Neural cell (in vitro differentiated cells): Measurements from ENCODE around the gene TCP11. TPM values are rescaled to one million over a fixed set of nuclear protein-coding genes. Genes with fewer than 3 reads are reported as not detected.

ENCODE experiments used
- H2AFZ ChIP-seq: fragments of 200-600, 300-800 bp; sonication (generic), shearing (Covaris generic); 2 replicates; pipeline ENCODE4 v1.6.0; 2014; ENCODE audit warnings: low read depth, mild to moderate bottlenecking, antibody characterized with exemption, low read length, moderate library complexity
- H3F3A ChIP-seq: fragments of 200-600 bp; shearing (Covaris generic); 2 replicates; pipeline ENCODE4 v1.6.1; 2016; ENCODE audit warnings: mild to moderate bottlenecking, moderate library complexity, mixed read lengths, antibody characterized with exemption, low read length; ENCODE audit not compliant: insufficient read depth, poor library complexity, severe bottlenecking
- H3K27ac ChIP-seq: fragments of 200-600, 300-800 bp; sonication (generic), shearing (Covaris generic); 2 replicates; pipeline ENCODE4 v1.5.1; 2014; ENCODE audit warnings: mild to moderate bottlenecking, low read length, moderate library complexity
- H3K27me3 ChIP-seq: fragments of 300-800, 200-600 bp; sonication (generic), shearing (Covaris generic); 2 replicates; pipeline ENCODE4 v1.6.0; 2014; ENCODE audit warnings: mild to moderate bottlenecking, low read depth, low read length, moderate library complexity; ENCODE audit not compliant: insufficient read depth
- H3K36me3 ChIP-seq: fragments of 300-800, 200-600 bp; sonication (generic), shearing (Covaris generic); 2 replicates; pipeline ENCODE4 v1.5.1; 2014; ENCODE audit warnings: mild to moderate bottlenecking, antibody characterized with exemption, low read length, moderate library complexity; ENCODE audit not compliant: insufficient read depth
- H3K4me2 ChIP-seq: fragments of 300-800, 200-600 bp; sonication (generic), shearing (Covaris generic); 2 replicates; pipeline ENCODE4 v1.6.0; 2014; ENCODE audit warnings: mild to moderate bottlenecking, low read length
- H3K4me3 ChIP-seq: fragments of 300-800, 200-600 bp; sonication (generic), shearing (Covaris generic); 2 replicates; pipeline ENCODE4 v1.5.1; 2014; ENCODE audit warnings: mild to moderate bottlenecking, low read length, moderate library complexity
- H3K79me2 ChIP-seq: fragments of 200-600 bp; shearing (Covaris generic); replicated peaks from 2 replicates; pipeline ENCODE4 v1.6.0; 2014; ENCODE audit warnings: mild to moderate bottlenecking, low read length, moderate library complexity; ENCODE audit not compliant: insufficient read depth
- H3K9ac ChIP-seq: fragments of 300-800, 200-600 bp; sonication (generic), shearing (Covaris generic); 2 replicates; pipeline ENCODE4 v1.6.1; 2016; ENCODE audit warnings: mild to moderate bottlenecking, low read length, mixed read lengths
- H3K9me2 ChIP-seq: fragments of 200-600 bp; shearing (Covaris generic); 2 replicates; pipeline ENCODE4 v1.6.1; 2016; ENCODE audit warnings: mild to moderate bottlenecking, low read length, mixed read lengths; ENCODE audit not compliant: insufficient read depth
- H3K9me3 ChIP-seq: fragments of 200-600, 300-800 bp; sonication (generic), shearing (Covaris generic); 2 replicates; pipeline ENCODE4 v1.6.1; 2016; ENCODE audit warnings: mild to moderate bottlenecking, mixed run types, low read length, moderate library complexity, mixed read lengths
- H4K20me1 ChIP-seq: fragments of 200-600 bp; shearing (Covaris generic); 2 replicates; pipeline ENCODE4 v1.6.1; 2016; ENCODE audit warnings: mild to moderate bottlenecking, mixed run types; ENCODE audit not compliant: insufficient read depth
- EP300 ChIP-seq: fragments of 450-650 bp; conservative IDR thresholded peaks from 2 replicates; pipeline ENCODE4 v1.6.1; 2014; ENCODE audit warnings: antibody characterized with exemption, mild to moderate bottlenecking, moderate library complexity; ENCODE audit not compliant: poor library complexity, severe bottlenecking
- EZH2 ChIP-seq: fragments of 200-600, 300-800 bp; shearing (Covaris generic), sonication (generic); IDR thresholded peaks from 2 replicates; pipeline ENCODE4 v1.6.1; 2014; ENCODE audit warnings: antibody characterized with exemption, low read length, borderline replicate concordance, mild to moderate bottlenecking; ENCODE audit not compliant: insufficient read depth, poor library complexity, severe bottlenecking
- MXI1 ChIP-seq: fragments of 450-650 bp; conservative IDR thresholded peaks from 2 replicates; pipeline ENCODE4 v1.6.1; 2014; ENCODE audit warnings: antibody characterized with exemption, mild to moderate bottlenecking; ENCODE audit not compliant: poor library complexity, severe bottlenecking
- POLR2AphosphoS5 ChIP-seq: IDR thresholded peaks from 2 replicates; pipeline ENCODE4 v1.6.1; 2012
- RAD21 ChIP-seq: fragments of 450-650 bp; conservative IDR thresholded peaks from 2 replicates; pipeline ENCODE4 v1.6.1; 2014; ENCODE audit warnings: antibody characterized with exemption, mild to moderate bottlenecking, moderate library complexity
- SMC3 ChIP-seq: fragments of 450-650 bp; conservative IDR thresholded peaks from 2 replicates; pipeline ENCODE4 v1.6.1; 2014; ENCODE audit warnings: antibody characterized with exemption, mild to moderate bottlenecking, moderate library complexity; ENCODE audit not compliant: poor library complexity
- TAF1 ChIP-seq: IDR thresholded peaks from 2 replicates; pipeline ENCODE4 v1.6.1; 2012; ENCODE audit warnings: low read depth
- polyA plus RNA-seq: library from polyadenylated mRNA; depleted of rRNA; stranded (reverse); fragments of >200 nt; gene quantifications from 2 replicates; pipeline ENCODE4 v1.2.3, GENCODE V29; 2014
- TF ChIP-seq, protein P1 (sequence below): fragments of 450-650 bp; IDR thresholded peaks from 2 replicates; pipeline ENCODE4 v1.5.1; 2014; ENCODE audit warnings: antibody characterized with exemption, mild to moderate bottlenecking, moderate library complexity; ENCODE audit not compliant: poor library complexity, severe bottlenecking
- TF ChIP-seq, protein P2 (sequence below): IDR thresholded peaks from 2 replicates; pipeline ENCODE4 v1.6.1; 2012; ENCODE audit warnings: borderline replicate concordance

Gene TCP11
- polyA plus RNA-seq, 1 donor from 2014 or later, result not detected

- Histone ChIP-seq H3K4me2 (no peak overlapping the region), H2AFZ (no peak overlapping the region), H3K27me3 (no peaks in the 10 kb centered on the region), H3K27ac (no peak overlapping the region), H3K9me3 (no peaks in the 10 kb centered on the region), H3K4me3 (no peak overlapping the region), H3K9ac (no peak overlapping the region), H3K36me3 (no peaks in the 10 kb centered on the region), H3F3A (no peaks in the 10 kb centered on the region), H3K9me2 (no peaks in the 10 kb centered on the region), H4K20me1 (no peaks in the 10 kb centered on the region), H3K79me2 (no peaks in the 10 kb centered on the region)
- no peak for TF ChIP-seq EP300
- TF ChIP-seq TAF1, result no peak
- TF ChIP-seq, protein P1, sequence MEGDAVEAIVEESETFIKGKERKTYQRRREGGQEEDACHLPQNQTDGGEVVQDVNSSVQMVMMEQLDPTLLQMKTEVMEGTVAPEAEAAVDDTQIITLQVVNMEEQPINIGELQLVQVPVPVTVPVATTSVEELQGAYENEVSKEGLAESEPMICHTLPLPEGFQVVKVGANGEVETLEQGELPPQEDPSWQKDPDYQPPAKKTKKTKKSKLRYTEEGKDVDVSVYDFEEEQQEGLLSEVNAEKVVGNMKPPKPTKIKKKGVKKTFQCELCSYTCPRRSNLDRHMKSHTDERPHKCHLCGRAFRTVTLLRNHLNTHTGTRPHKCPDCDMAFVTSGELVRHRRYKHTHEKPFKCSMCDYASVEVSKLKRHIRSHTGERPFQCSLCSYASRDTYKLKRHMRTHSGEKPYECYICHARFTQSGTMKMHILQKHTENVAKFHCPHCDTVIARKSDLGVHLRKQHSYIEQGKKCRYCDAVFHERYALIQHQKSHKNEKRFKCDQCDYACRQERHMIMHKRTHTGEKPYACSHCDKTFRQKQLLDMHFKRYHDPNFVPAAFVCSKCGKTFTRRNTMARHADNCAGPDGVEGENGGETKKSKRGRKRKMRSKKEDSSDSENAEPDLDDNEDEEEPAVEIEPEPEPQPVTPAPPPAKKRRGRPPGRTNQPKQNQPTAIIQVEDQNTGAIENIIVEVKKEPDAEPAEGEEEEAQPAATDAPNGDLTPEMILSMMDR, result no peak
- TF ChIP-seq SMC3, result no peak
- TF ChIP-seq EZH2, result no peak
- TF ChIP-seq, protein P2, sequence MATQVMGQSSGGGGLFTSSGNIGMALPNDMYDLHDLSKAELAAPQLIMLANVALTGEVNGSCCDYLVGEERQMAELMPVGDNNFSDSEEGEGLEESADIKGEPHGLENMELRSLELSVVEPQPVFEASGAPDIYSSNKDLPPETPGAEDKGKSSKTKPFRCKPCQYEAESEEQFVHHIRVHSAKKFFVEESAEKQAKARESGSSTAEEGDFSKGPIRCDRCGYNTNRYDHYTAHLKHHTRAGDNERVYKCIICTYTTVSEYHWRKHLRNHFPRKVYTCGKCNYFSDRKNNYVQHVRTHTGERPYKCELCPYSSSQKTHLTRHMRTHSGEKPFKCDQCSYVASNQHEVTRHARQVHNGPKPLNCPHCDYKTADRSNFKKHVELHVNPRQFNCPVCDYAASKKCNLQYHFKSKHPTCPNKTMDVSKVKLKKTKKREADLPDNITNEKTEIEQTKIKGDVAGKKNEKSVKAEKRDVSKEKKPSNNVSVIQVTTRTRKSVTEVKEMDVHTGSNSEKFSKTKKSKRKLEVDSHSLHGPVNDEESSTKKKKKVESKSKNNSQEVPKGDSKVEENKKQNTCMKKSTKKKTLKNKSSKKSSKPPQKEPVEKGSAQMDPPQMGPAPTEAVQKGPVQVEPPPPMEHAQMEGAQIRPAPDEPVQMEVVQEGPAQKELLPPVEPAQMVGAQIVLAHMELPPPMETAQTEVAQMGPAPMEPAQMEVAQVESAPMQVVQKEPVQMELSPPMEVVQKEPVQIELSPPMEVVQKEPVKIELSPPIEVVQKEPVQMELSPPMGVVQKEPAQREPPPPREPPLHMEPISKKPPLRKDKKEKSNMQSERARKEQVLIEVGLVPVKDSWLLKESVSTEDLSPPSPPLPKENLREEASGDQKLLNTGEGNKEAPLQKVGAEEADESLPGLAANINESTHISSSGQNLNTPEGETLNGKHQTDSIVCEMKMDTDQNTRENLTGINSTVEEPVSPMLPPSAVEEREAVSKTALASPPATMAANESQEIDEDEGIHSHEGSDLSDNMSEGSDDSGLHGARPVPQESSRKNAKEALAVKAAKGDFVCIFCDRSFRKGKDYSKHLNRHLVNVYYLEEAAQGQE, result no peak
- TF ChIP-seq RAD21, result no peak
- no peak for TF ChIP-seq MXI1
- TF ChIP-seq POLR2AphosphoS5, result no peak
Observed at GRCh38 chr6:35082046-35082732, 59.0 kb downstream of the TCP11 start.

DNA sequence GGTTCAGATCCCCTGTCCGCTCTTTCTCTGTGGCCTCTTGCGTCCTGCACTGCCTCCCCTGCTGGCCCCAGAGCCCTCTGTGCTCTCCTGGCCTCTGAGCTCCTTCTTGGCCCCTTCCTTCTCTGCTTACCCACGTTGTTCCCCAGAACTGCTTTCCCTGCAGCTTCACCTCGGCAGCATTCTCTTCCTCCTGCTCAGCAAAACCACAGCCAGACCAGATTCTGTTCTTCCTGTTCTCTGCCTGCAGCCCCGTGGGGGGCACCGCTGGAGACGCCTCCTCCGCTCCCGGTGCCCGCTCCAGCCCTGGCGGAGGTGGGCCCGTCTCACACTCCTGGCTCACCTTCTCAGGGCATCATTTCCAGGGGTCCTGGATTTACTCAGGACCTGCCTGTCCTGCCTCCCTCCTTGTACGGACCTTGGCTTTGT is 59.7 kb downstream of the TCP11 start:
- H4K20me1 ChIP-seq, result no peaks in the 10 kb centered on the region
- H3K27ac ChIP-seq, result no peak overlapping the region
- H3K27me3 ChIP-seq, result no peaks in the 10 kb centered on the region
- no peaks in the 10 kb centered on the region for H3K9me3 ChIP-seq
- no peak overlapping the region for H3K9ac ChIP-seq
- H3F3A ChIP-seq, result no peaks in the 10 kb centered on the region
- TF ChIP-seq MXI1 (no peak), RAD21 (no peak), TAF1 (no peak), EP300 (no peak), POLR2AphosphoS5 (no peak), EZH2 (no peak), SMC3 (no peak)
- TF ChIP-seq, protein P1, result no peak
- TF ChIP-seq, protein P2, result no peak
- no peaks in the 10 kb centered on the region for H3K9me2 ChIP-seq
- H2AFZ ChIP-seq, result no peak overlapping the region
- H3K79me2 ChIP-seq, result no peaks in the 10 kb centered on the region
- no peaks in the 10 kb centered on the region for H3K36me3 ChIP-seq
- H3K4me2 ChIP-seq, result no peak overlapping the region
- no peak overlapping the region for H3K4me3 ChIP-seq
